Prostate gland (tissue), 2 donors: ENCODE results near the gene MICU1.

ENCODE experiments used
- CTCF ChIP-seq, 4 experiments: fragments of 200-600 bp in 2 of 4; fragments of 450-650 bp in 2 of 4; sonication (generic) in 2 of 4; IDR thresholded peaks; 1 replicate in 3 of 4; 2 replicates in 1 of 4; pipeline ENCODE4 v1.5.1; 2016 to 2019; ENCODE audit warnings: antibody characterized with exemption in 4 of 4, mild to moderate bottlenecking in 2 of 4, moderate library complexity in 2 of 4
- POLR2A ChIP-seq: fragments of 450-650 bp; IDR thresholded peaks from one replicate; pipeline ENCODE4 v1.6.1; 2016; ENCODE audit warnings: antibody characterized with exemption, mild to moderate bottlenecking
- POLR2AphosphoS5 ChIP-seq: sonication (generic); formaldehyde crosslinking; IDR thresholded peaks from one replicate; pipeline ENCODE4 v1.6.1; 2017; ENCODE audit warnings: antibody characterized with exemption

- TF ChIP-seq CTCF (IDR thresholded peaks at IDR 0.05): no peak
- TF ChIP-seq POLR2AphosphoS5: no peak
- TF ChIP-seq POLR2A: no peak
Measured at GRCh38 chr10:72639441-72639873, 13.6 kb upstream of the MICU1 start.
